HG03135 (cell line): ENCODE results near the gene IDH2.

ENCODE experiments used
- ATAC-seq: cut with Tn5 transposase; IDR thresholded peaks from one replicate; pipeline ENCODE4 v1.9.1; 2021; ENCODE audit warnings: mild to moderate bottlenecking, moderate library complexity; ENCODE audit not compliant: unreplicated experiment

Gene IDH2

DNA sequence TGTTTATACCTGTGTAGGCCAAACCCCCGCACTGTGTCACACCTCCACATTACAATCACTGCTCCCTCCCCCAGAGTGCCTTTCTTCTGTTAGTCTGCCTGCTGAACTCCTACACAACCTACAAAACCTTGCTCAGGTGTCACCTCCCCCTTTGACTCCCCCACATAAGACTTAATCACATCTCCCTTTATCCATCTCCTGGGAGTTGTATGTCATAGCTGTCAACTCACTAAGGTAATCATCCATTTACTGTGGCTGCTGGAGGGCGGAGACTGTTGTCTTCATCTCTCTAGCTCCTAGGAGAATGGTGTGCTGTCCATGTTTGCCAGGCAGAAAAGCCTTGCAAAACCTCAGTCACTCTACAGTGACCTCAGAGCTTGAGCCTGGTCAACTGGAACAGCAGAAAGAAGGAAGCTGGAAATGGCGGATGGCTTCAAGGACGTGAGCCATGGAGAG is 57.3 kb downstream of the IDH2 start:
- ATAC-seq: no peak

DNA sequence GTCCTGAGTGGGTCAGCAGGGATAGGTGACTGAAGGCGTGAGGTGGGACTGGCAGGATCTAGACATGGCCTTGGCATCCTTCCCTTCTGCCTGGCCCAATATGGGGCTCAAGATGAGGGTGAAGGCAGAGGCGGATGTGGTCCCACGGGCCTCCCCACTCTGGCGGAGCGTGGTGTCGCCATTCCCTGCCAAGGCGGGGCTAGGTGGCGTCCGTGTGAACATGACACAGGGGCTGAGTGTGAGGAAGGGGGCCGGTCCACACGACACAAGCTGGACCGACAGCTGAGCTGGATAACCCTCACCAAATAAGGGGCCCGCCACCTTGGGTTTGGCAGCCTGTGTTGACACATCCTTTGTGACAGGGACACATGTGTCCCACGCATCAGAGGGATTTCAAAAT is 58.1 kb downstream of the IDH2 start:
- ATAC-seq: no peak

DNA sequence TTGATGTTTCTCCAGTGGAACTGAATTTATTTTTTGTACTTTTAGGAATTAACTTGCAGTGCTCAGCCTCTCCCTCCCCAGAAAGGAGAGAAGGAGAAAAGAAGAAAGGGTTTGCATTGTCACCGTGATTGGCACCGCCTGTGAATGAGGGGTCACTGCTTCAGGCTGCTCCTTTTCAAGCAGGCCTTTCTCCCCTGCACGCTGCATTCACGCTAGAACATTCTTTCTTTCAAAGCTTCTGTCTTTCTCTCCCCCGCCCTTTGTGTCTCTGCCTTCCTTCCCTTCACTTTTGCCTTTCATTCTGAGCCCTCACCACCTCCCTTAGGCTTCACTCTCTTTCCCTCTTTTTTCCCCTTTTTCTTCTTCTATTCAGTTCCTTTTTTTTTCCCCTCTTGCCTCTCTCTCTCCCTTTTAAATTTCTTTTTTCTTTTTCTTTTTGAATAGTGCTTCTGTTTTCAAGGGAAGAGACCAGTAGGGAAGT is 58.7 kb downstream of the IDH2 start:
- no peak for ATAC-seq

DNA sequence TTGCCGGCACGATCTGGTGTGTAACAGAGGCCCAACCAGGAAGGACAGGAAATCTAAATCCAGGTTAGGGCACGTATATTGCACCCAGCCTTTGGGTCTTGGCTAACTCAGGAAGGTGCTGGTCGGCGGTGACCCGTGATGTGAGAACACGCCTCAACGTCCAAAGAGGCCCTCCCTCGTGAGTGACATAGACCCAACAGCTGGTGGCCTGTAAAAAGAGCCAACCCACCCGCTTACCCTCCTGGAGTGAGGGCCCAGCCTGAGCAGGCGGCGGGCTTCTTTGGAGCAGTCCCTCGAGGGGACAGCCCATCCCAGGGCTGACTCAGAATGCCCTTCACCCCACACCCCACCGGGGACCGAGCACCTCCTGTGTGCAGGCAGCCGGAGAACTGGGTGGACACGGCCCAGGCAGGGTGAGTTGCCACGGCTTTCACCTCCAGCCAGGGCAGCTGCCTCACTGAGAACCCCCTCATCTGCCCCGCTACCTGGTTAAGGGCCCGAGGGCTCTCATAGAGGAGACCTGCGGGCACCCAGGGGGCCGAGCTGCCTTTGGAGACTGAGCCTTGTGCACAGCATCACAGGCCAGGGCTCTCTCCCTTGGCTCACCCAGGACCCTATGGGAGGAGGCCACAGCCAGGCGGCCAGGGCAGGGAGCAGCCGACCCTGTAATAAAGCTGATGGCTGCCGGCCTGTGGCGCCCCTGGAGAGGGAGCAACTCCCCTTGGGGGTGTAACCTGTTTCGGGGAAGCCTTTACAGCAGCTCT is 59.3 kb downstream of the IDH2 start:
- no peak for ATAC-seq

DNA sequence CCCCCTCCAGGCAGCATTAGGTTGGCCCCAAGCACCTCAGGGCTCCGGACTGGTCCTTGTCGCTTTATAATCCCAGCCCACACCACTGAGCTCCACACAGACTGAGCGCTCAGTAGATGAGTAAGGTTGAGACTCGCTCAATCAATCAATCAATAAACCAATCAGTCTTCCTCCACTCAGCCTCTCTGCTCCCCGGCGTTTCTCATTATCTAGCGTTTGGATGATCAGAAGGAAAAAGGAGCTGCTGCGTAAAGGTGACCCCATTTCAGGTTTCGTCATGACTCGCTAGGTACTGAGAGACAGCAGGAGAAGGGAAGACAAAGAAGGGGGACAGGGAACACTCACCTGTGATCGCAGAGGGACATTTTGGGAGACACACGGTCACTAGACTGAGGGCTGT is 59.9 kb downstream of the IDH2 start:
- no peak for ATAC-seq

- no peak for ATAC-seq
Measured at GRCh38 chr15:90040618-90041017, 61.6 kb downstream of the IDH2 start.

DNA sequence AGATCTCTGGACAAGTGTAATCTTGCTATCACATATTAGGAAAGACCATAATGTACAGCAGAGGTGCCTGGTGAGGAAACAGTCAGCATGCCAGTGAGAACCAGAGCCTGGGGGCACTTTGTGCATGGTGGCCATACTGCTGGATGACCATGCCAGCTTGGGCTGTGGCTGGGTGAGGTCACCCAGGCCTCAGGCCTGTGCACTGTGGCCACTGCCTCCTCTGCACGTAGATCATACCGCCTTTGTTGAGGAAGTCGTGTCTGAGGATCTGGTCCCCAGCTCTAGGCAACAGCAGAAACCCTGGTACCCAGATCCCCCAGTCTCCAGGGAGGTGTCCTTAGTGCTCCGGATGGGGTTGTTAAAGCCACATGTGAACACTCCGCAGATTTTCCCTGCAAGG is 62.3 kb downstream of the IDH2 start:
- ATAC-seq: no peak

DNA sequence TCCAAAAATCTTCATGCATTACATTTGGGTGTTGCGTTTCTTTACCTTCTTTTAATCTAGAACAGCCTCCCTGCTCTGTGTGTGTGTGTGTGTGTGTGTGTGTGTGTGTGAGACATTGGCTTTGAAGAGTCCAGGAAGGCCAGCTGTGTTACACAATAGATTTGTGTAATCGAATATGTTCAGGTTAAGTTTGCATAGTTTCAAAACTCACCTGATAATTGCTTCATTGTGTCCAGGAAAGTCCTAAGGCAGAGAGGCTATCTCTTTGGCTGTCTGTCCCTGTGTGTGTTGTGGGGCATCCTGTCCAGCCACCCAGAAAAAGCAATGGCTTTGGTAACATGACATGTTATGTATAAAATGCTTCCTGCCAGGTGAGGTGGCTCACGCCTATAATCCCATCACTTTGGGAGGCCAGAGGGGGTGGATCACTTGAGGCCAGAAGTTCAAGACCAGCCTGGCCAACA is 63.6 kb downstream of the IDH2 start:
- no peak for ATAC-seq

DNA sequence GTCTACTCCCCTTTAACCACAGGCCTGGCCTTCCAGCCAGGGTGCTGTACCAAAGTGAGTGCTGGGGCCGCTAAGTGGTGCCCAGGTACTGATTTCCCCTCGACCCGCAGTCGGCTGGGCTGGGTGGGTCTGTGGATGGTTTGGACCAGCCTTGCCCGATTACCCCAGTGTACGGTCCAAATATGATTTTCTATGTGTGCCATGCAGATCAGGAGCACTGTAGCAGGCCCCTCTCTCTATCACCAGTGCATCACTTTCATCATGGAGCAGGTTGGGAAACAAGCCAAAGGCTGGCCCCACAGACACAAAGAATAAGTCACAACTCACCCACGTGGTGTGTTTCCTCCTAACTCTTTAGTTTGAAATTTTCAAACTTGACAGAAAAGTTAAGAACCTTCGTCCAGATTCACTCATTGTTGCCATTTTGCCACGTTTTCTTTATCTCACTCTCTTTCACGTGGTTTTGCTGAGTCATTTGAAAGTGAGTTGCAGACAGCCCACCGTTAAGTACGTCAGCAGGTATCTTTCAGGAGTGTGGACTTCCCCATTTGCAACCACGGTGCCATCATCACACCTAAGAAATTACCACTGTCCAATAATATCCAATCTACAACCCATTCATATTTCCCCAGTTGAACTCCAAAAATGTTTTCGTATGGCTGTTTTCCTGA is 64.2 kb downstream of the IDH2 start:
- peak; percentile 53 for ATAC-seq

DNA sequence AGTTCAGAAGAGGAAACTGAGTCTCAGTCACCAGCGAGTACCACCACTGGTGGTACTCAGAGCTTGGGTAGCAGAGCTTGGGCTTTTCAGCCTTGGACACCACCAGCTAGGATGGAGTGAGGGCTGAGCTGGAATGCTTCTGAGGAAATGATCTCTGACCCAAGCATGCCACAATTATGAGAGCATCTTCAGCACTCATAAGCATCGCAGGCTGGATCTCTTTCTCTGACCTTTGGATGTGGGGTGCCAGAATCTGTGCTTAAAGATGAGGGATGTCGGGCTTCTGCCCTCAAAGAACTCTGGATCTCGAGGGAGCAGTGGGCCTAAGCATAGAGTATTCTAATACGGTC is 64.8 kb downstream of the IDH2 start:
- ATAC-seq: no peak

DNA sequence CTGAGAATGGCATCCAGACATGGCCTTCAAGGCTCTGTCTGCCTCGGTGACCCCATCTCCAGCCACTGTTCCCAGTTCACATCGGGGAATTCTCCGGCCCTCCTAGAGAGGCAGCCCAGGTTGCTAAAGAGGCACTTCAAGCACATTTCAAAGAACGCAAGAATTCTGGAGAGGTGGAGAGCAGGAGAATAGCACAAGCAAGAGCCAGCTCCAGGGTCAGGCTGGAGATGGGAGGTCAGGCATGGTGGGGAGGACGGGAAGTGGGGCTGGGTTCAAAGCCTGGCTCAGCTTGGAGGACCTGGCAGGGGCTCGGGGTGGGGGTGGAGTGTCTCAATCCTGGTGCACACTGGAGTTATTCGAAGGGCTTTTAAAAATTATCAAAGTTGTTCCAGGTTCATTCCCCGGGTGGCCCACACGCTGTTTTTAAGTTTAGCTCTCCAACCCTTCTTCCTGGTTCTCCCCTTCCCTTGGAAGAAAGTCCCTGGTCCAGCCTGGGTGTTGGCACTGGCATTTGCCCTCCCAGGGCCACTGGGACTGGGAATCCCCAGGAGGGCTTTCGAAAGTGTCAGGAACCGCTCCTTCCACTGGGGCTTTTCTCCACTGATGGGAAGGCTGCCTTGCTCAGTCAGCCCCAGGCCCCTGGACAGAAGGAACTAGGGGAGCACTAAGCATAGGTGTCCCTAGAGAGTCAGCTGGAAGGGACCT is 65.3 kb downstream of the IDH2 start:
- no peak for ATAC-seq

GRCh38 chr15:90036343-90036742 is 65.9 kb downstream of the IDH2 start:
- ATAC-seq: no peak

DNA sequence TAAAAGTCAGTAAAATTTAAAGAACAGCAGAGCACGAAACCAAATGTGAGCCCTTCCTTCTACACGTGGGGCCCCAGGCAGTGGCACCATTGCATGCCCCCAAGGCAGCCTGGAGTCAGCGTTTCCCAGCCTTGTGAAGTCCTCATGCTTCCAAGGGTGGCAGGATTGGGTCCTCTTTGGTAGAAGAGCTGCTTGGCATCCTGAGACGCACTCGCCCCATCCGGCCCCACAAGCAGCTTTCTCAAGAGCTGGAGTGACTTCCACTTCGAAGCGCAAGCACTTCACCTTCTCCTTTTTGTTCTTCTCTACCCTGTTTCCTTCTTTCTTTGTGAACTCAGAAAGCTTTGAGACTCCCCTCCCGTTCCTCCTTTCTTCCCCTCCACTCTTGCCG is 66.4 kb downstream of the IDH2 start:
- no peak for ATAC-seq

- no peak for ATAC-seq
Measured at GRCh38 chr15:90035095-90035839, 67.0 kb downstream of the IDH2 start.

DNA sequence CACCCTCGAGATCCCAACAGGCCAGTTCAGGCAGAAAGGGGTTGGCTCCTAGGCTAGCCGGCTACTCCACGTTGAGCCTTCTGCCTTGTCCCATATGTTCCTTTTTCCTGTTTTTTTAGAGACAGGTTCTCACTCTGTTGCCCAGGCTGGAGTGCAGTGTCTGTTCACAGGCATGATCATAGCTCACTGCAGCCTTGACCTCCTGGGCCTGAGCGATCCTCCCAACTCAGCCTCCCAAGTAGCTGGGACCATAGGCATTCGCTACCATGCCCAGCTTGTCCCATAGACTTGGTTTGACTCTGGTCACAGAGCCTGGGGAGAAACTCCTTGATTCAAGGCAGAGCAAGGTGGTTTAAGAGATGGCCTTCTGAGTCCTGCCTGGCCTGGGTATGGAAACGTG is 68.8 kb downstream of the IDH2 start:
- no peak for ATAC-seq
